ENCODE results near the gene SIRT2. TPM values are rescaled to one million over a fixed set of nuclear protein-coding genes. Genes with fewer than 3 reads are reported as not detected.
"Not testable (repeated sequence)": the region's sequence is repeated elsewhere in the genome, so short reads cannot be mapped to it uniquely, and the experiment has no call there.

SIRT2 gene
- total RNA-seq, 2 donors from 2014 or later, result 63.3 to 92.1 TPM

DNA sequence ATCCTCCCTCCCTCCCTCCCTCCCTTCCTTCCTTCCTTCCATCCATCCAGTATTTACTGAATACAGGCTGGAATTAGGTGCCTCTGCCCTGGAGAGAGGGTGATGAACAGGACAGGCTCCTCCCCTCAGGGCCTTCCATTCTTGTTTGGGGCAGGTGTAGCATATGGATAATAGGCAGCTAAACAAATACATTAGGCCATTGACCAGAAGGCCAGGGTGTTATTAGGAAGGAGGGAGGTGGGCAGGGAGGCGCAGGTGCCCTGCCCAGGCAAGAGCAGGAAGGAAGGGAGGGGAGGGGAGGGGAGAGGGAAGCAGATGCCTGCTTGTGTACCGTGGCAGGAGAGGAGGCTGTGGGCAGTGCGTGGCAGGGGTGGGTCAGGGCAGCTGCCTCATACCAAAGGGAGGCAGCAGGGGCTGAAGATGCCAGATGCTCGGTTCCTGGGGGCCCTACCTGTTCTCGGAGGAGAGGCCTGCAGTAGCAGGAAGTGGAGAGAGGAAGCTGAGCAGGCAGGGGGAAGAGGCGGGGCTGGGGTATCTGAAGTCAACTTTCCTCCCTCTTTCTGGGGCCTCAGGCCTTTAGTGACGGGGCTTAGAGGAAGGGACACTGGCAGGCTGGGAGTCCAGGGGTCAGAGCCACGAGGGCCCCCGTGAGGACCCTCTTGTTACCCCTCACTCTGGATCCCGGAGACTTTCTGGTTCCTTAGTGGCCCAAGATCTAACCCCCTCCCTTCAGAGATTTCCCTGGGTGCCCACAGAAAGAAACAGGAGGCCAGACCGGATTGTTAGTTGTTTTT, 21.4 kb downstream of the SIRT2 start, which contains the start of gene RINL:
Gene RINL (minus strand): TSS at position 495 of the 794 bp plus-strand sequence. CDS start 1,533 bp downstream, outside the sequence.
- ATAC-seq, result peak; percentile 40 to 72
- DNase-seq, result peak; percentile 33
- intact Hi-C loops (cut with DNase I), result no loop called here

DNA sequence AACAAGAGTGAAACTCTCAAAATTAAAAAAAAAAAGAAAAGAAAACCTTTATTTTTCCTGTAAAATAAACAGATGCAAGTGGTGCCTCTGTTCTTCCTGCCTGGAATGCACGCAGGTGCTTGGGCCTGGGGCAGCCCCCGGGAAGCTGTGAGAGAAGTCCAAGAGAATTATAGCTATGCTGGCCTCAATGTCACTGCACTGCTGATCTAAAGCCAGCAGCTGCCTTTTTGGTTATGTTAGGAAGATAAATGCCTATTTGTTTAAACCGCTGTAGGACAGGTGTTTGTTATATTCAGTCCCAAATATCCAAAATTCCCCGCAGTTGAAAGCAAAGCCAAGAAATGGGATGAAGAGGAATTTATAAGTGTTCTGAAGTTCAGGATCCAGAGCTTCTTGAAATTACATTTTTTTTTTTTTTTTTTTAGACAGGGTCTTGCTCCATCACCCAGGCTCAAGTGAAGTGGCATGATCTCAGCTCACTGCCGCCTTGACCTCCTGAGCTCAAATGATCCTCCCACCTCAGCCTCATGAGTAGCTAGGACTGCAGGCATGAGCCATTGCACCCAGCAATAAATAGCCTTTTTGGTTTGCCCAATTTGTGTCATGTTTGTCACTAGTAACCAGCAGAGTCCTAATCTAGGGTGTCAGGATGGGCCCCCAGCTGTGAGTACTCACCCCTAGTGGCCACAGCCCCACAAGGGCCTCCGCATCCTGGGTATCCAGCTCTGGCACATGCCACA, 23.6 kb downstream of the SIRT2 start:
- DNase-seq, result no peak
- ATAC-seq, result no peak
- intact Hi-C loops (cut with DNase I), result no loop called here

GRCh38 chr19:38873400-38873799, 26.0 kb downstream of the SIRT2 start:
- ATAC-seq; DNase-seq; intact Hi-C loops (cut with DNase I): not testable (repeated sequence)

GRCh38 chr19:38870612-38871011, 28.8 kb downstream of the SIRT2 start:
- DNase-seq (no peak), ATAC-seq (no peak)
- intact Hi-C loops (cut with DNase I), result no loop called here

DNA sequence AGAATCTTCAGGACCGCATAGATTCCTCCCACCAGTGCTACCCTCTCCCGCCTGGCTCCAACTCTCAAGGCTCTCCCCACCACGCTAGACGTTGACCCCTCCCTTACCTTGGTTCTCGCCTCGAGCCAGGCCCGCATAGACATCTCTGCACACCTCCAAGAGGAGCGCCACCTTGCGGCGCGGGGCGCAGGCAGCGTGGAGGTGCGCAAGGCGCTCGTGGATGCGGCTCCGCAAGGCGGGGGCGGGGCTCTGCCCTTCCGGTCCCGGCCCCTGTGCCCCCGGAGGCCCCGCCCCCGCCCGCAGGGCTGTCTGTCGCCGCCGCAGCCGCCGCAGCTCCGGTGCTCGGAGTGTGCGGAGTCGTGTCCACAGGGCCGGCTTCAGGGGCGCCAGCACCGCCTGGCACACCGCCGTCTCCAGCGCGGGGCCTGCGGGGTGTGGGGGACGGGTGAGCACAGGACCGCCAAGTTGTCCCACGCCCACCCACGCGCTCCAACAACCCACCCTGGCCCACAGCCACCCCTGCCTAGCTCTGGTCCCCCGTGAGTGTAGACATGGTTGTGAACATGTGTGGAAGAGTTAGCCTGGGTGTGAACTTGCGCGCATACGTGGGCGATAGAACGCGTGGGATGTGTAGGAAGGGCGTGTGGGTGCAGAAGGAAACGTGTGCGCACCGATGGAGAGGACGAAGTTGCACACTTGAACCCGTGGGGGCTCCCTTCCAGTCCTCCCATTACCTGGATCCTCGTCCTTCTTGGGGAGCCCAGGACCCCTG, 29.4 kb downstream of the SIRT2 start:
- intact Hi-C loops (cut with DNase I), result no loop called here
- peak; percentile 91 for DNase-seq
- ATAC-seq, result peak; percentile 94 to 97

GRCh38 chr19:38869160-38869835, 30.1 kb downstream of the SIRT2 start:
- DNase-seq, result peak; percentile 37
- intact Hi-C loops (cut with DNase I), result no loop called here
- peak; percentile 13 to 32 for ATAC-seq

DNA sequence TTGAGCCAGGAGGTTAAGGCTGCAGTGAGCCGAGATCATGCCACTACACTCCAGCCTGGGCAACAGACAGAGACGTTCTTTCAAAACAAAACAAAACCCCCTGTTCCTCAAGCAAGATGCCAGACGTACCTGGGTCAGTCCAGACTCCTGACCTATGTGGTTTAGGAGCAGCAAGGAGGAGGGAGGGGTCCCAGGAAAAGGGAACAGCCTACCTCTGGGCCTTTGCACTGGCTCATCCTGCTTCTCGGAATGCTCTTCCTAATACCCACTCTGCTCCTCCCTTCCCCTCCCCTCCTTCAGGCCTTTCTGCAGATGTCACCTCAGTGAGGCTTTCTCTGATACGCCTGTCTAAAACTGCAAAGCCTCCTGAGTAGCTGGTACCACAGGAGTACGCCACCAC, 30.9 kb downstream of the SIRT2 start:
- ATAC-seq, result no peak
- intact Hi-C loops (cut with DNase I), result no loop called here

GRCh38 chr19:38867171-38867780, 32.1 kb downstream of the SIRT2 start:
- intact Hi-C loops (cut with DNase I), result no loop called here

More for the DNA sequence above, 30.9 kb downstream of the SIRT2 start:
- DNase-seq, result no peak

DNA sequence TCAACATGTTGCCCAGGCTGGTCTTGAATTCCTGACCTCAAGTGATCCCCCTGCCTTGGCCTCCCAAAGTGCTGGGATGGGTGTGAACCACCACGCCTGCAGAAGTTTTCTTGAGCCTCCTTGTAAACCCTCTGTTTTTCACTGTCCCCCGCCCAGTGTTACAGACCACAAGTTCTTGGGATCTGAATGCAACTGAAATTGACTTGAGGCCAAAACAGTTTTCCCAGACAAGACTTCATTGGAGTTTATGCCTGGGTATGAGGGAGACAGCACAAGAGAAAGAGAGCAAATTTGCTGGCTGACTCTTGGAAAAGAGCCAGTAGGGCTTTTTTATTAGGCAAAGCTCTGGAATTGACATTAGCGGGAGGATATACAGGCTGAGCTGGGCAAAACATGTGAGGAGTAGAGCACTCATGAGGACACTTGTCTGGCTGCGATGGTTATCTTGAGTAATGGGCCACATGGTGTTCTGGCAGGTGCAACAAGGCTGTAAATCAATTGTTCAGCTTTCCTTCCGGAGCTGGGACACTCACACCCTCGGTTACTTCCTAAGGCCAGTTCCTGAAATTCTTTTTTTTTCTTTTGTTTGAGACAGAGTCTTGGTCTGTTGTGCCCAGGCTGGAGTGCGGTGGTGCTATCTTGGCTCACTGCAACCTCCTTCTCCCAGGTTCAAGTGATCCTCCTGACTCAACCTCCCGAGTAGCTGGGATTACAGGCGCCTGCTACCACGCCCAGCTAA, 36.9 kb downstream of the SIRT2 start:
- DNase-seq (no peak), ATAC-seq (peak; percentile 40 to 79)
- intact Hi-C loops (cut with DNase I), result no loop called here

More at GRCh38 chr19:38867171-38867780, 32.1 kb downstream of the SIRT2 start:
- DNase-seq (no peak), ATAC-seq (no peak)

DNA sequence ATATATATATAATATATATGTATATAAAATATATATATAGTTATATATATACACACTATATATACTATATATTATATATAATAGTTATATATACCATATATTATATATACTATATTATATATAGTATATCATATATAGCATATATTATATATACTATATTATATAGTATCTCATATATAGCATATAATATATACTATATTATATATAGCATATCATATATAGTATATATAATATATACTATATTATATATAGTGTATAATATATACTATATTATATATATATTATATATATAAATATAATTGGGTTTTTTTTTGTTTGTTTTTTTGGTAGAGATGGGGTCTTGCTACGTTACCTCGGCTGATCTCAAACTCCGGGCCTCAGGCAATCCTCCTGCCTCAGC, 38.0 kb downstream of the SIRT2 start:
- intact Hi-C loops (cut with DNase I), result no loop called here
- DNase-seq (no peak), ATAC-seq (no peak)

GRCh38 chr19:38859631-38860204, 39.7 kb downstream of the SIRT2 start:
- intact Hi-C loops (cut with DNase I); ATAC-seq; DNase-seq: not testable (repeated sequence)

GRCh38 chr19:38856813-38857212, 42.6 kb downstream of the SIRT2 start:
- intact Hi-C loops (cut with DNase I), result no loop called here
- ATAC-seq, result no peak
- no peak for DNase-seq

DNA sequence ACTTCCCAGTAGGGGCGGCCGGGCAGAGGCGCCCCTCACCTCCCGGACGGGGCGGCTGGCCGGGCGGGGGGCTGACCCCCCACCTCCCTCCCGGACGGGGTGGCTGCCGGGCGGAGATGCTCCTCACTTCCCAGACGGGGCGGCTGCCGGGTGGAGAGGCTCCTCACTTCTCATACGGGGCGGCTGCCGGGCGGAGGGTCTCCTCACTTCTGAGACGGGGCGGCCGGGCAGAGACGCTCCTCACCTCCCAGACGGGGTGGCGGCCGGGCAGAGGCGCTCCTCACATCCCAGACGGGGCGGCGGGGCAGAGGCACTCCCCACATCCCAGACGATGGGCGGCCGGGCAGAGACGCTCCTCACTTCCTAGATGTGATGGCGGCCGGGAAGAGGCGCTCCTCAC, 43.7 kb downstream of the SIRT2 start:
- intact Hi-C loops (cut with DNase I); DNase-seq: not testable (repeated sequence)

GRCh38 chr19:38854961-38855360, 44.5 kb downstream of the SIRT2 start:
- intact Hi-C loops (cut with DNase I); ATAC-seq; DNase-seq: not testable (repeated sequence)

More for the DNA sequence above, 43.7 kb downstream of the SIRT2 start:
- ATAC-seq, result not testable (repeated sequence)

- intact Hi-C loops (cut with DNase I), result no loop called here
- ATAC-seq, result no peak
Observed at GRCh38 chr19:38853214-38853613, 46.2 kb downstream of the SIRT2 start.

DNA sequence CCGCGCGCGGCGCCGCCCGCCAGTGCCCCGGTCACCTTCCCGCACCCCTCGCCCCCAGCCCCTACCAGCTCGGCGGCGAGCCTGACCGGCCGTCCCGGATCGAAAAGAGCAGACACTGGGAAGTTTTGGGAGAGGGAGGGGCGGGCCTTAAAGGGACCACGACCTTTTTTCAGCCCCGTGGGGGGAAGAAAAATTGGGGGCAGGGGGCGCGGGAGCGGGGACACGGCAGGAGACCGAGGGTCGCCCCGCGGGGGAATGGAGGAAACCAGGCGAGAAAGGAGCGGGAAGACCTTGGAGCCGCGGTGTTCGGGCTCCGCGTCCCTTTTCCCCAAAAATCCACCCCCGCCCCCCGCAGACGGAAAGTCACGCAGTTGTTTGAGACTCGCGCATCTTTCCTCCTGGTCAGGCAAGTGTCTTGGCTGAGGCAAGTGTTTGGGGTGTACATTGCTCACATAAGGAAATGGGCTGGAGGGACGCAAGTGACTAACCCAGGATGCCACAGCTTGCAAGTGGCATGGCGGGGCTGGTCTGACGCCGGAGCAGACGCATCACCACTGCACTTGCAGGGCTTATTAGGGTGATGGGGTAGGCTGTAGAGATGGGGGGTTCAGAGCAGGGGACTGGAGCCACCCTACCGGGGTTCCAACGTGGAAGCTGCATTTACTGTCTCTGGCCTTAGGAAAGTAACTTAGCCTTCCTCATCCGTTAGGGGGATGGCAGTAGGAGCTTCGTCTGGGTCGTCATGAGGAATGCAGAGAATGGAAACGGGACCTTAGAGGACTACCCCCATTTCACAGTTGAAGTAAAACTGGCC, 47.0 kb downstream of the SIRT2 start:
- no peak for ATAC-seq
- intact Hi-C loops (cut with DNase I), result no loop called here
- peak; percentile 79 for DNase-seq

More at GRCh38 chr19:38853214-38853613, 46.2 kb downstream of the SIRT2 start:
- DNase-seq, result no peak
